Tibial nerve (tissue), 4 donors: Measurements from ENCODE around the gene RFXAP. TPM values are rescaled to one million over a fixed set of nuclear protein-coding genes. Genes with fewer than 3 reads are reported as not detected.

Source experiments
- DNase-seq, 2 donors: peaks; one replicate each; pipeline ENCODE4 v3.0.0-alpha.2; 2019; ENCODE audit warnings: low spot score in 2 of 2
- H3K27ac ChIP-seq, 4 donors: fragments of 200-600 bp; sonication (generic) in 3 of 4; one replicate each; pipeline ENCODE4 v1.5.1; 2017 to 2019; ENCODE audit warnings: mild to moderate bottlenecking in 1 of 4
- H3K27me3 ChIP-seq, 2 donors: fragments of 200-600 bp; sonication (generic) in 1 of 2; one replicate each; pipeline versions ENCODE4 v1.5.1 to v1.6.0; 2017 to 2019
- H3K36me3 ChIP-seq, 3 donors: fragments of 200-600 bp; sonication (generic); one replicate each; pipeline ENCODE4 v1.5.1; 2018 to 2019
- H3K4me1 ChIP-seq, 4 donors: fragments of 200-600 bp; sonication (generic) in 3 of 4; one replicate each; pipeline ENCODE4 v1.5.1; 2017 to 2019
- H3K4me3 ChIP-seq, 4 donors: fragments of 200-600 bp; sonication (generic) in 3 of 4; one replicate each; pipeline ENCODE4 v1.5.1; 2017 to 2019; ENCODE audit warnings: mild to moderate bottlenecking in 1 of 4, moderate library complexity in 1 of 4
- H3K9me3 ChIP-seq, 4 donors: fragments of 200-600 bp; sonication (generic) in 3 of 4; one replicate each; pipeline ENCODE4 v1.5.1; 2017 to 2019
- EP300 ChIP-seq, 2 donors: sonication (generic); formaldehyde crosslinking; IDR thresholded peaks; one replicate each; pipeline ENCODE4 v1.6.1; 2017; ENCODE audit warnings: antibody characterized with exemption in 2 of 2, mild to moderate bottlenecking in 1 of 2
- POLR2A ChIP-seq, 2 donors: fragments of 450-650 bp; IDR thresholded peaks; one replicate each; pipeline ENCODE4 v1.6.1; 2017; ENCODE audit warnings: antibody characterized with exemption in 2 of 2, mild to moderate bottlenecking in 2 of 2, moderate library complexity in 2 of 2
- WGBS, 2 donors: methylation state at CpG; one replicate each; pipeline ENCODE4 v1.1.5; 2018; 5-methylcytosine and 5-hydroxymethylcytosine counted together
- total RNA-seq, 4 donors: library from RNA; depleted of rRNA; stranded (reverse); fragments of >200 nt; gene quantifications; one replicate each; pipeline ENCODE4 v1.1.0, GENCODE V29; 2016
- TF ChIP-seq, protein P1 (sequence below), 5 experiments: fragments of 200-600 bp in 3 of 5; fragments of 450-650 bp in 2 of 5; sonication (generic) in 3 of 5; IDR thresholded peaks; one replicate each; pipeline ENCODE4 v1.5.1; 2016 to 2019; ENCODE audit warnings: antibody characterized with exemption in 5 of 5, mild to moderate bottlenecking in 3 of 5, moderate library complexity in 2 of 5

RFXAP gene
- total RNA-seq, 4 donors from 2014 or later, result 4.8 to 12.9 (median 5.9) TPM

DNA sequence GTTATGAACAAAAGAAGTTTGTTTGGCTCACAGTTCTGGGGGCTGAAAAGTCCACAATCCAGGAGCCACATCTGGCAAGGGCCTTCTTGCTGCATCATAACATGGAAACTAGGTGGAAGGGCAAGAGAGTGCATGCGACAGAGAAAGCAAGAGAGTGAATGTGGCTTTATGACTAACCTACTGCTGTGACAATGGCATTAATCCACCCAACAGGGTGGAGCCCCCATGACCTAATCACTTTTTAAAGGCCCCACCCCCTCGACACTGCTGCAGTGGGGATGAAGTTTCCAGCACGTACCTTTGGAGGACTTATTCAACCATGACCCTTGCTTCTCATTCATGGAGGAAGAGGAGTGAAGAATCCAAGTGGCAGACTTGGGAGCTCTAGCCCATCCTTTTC lies 30.0 kb upstream of the RFXAP start:
- 59 to 64% methylated on average over 3 of the region's 3 CpGs for WGBS, 2 donors
- DNase-seq, result no peak
- no peaks in the 10 kb centered on the region for H3K4me1 ChIP-seq
- no peak overlapping the region for H3K27ac ChIP-seq
- no peaks in the 10 kb centered on the region for H3K9me3 ChIP-seq
- H3K36me3 ChIP-seq, result no peaks in the 10 kb centered on the region
- H3K4me3 ChIP-seq, result no peak overlapping the region
- no peaks in the 10 kb centered on the region for H3K27me3 ChIP-seq
- TF ChIP-seq POLR2A (IDR thresholded peaks at IDR 0.05) (no peak), EP300 (IDR thresholded peaks at IDR 0.05) (no peak)
- TF ChIP-seq, protein P1, sequence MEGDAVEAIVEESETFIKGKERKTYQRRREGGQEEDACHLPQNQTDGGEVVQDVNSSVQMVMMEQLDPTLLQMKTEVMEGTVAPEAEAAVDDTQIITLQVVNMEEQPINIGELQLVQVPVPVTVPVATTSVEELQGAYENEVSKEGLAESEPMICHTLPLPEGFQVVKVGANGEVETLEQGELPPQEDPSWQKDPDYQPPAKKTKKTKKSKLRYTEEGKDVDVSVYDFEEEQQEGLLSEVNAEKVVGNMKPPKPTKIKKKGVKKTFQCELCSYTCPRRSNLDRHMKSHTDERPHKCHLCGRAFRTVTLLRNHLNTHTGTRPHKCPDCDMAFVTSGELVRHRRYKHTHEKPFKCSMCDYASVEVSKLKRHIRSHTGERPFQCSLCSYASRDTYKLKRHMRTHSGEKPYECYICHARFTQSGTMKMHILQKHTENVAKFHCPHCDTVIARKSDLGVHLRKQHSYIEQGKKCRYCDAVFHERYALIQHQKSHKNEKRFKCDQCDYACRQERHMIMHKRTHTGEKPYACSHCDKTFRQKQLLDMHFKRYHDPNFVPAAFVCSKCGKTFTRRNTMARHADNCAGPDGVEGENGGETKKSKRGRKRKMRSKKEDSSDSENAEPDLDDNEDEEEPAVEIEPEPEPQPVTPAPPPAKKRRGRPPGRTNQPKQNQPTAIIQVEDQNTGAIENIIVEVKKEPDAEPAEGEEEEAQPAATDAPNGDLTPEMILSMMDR (IDR thresholded peaks at IDR 0.05), result no peak

DNA sequence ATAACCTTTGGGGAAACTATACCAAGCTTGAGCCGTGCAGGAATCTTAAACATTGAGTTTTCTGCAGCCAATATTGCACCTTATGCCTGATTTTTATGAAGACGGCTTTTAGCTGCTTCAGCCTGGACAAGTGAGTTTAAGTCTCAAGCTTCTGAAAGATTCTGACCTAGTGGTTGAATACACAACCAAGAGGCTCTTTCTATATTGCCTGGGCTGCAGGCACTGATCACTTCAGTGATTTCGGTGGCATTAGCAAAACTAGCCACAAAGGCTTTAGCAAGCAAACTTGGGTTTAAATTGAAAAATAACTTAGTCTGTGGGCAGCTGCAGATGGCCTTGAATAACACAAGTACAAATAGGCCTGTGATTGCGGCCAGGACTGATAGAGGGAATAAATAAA lies 29.3 kb upstream of the RFXAP start:
- TF ChIP-seq POLR2A (IDR thresholded peaks at IDR 0.05) (no peak), EP300 (IDR thresholded peaks at IDR 0.05) (no peak)
- TF ChIP-seq, protein P1 (IDR thresholded peaks at IDR 0.05), result no peak
- no peak for DNase-seq

DNA sequence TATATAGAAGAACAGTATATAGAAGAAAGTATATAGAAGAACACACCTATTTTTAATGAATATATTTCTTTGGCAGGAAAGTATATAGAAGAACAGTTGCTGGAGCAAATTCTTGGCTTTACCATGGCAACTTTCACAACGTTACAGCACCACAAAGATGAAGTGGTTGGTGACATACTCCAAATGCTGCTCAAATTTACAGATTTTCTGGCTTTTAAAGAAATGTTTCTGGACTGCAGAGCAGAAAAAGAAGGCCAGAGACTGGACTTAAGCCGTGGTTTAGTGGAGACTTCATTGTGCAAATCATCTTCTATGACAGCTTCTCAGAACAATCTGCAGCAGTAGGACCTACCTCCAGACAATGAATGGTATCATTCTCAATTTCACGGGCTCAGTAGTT lies 24.3 kb upstream of the RFXAP start:
- no peaks in the 10 kb centered on the region for H3K9me3 ChIP-seq
- no peak overlapping the region for H3K4me3 ChIP-seq
- no peak overlapping the region for H3K27ac ChIP-seq
- no peak for DNase-seq
- H3K27me3 ChIP-seq, result no peaks in the 10 kb centered on the region
- H3K36me3 ChIP-seq, result no peaks in the 10 kb centered on the region
- TF ChIP-seq EP300 (IDR thresholded peaks at IDR 0.05), result no peak
- TF ChIP-seq, protein P1 (IDR thresholded peaks at IDR 0.05), result no peak
- no peak for TF ChIP-seq POLR2A (IDR thresholded peaks at IDR 0.05)
- 72 to 80% methylated on average over 3 of the region's 3 CpGs for WGBS, 2 donors
- H3K4me1 ChIP-seq, result no peaks in the 10 kb centered on the region

More for the DNA sequence above, 29.3 kb upstream of the RFXAP start:
- H3K27me3 ChIP-seq, result no peaks in the 10 kb centered on the region
- no peaks in the 10 kb centered on the region for H3K4me1 ChIP-seq
- H3K27ac ChIP-seq, result no peak overlapping the region
- WGBS, 2 donors, result 80 to 90% methylated on average over 4 of the region's 4 CpGs
- no peaks in the 10 kb centered on the region for H3K9me3 ChIP-seq
- no peak overlapping the region for H3K4me3 ChIP-seq
- H3K36me3 ChIP-seq, result no peaks in the 10 kb centered on the region

DNA sequence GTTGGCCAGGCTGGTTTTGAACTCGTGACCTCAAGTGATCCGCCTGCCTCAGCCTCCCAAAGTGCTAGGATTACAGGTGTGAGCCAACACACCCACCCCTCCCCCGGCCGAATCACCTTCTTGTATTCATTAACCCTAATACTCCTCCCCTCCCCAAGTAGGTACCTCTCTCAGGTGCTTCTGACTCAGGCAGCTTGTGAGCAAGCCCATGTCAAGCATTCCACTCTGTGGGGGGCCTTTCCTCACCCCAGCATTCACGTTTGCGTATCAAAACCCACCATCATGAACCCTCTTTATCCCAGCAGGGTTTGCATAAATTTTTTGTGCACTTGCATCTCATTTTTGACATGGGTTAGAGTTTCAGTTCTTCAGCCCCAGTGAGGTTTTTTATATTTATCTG lies 23.6 kb upstream of the RFXAP start:
- no peaks in the 10 kb centered on the region for H3K27me3 ChIP-seq
- 75 to 78% methylated on average over 6 of the region's 6 CpGs for WGBS, 2 donors
- no peak overlapping the region for H3K27ac ChIP-seq
- H3K9me3 ChIP-seq, result no peaks in the 10 kb centered on the region
- no peaks in the 10 kb centered on the region for H3K4me1 ChIP-seq
- TF ChIP-seq, protein P1 (IDR thresholded peaks at IDR 0.05), result no peak
- TF ChIP-seq EP300 (IDR thresholded peaks at IDR 0.05) (no peak), POLR2A (IDR thresholded peaks at IDR 0.05) (no peak)
- DNase-seq, result no peak
- no peaks in the 10 kb centered on the region for H3K36me3 ChIP-seq
- no peak overlapping the region for H3K4me3 ChIP-seq

DNA sequence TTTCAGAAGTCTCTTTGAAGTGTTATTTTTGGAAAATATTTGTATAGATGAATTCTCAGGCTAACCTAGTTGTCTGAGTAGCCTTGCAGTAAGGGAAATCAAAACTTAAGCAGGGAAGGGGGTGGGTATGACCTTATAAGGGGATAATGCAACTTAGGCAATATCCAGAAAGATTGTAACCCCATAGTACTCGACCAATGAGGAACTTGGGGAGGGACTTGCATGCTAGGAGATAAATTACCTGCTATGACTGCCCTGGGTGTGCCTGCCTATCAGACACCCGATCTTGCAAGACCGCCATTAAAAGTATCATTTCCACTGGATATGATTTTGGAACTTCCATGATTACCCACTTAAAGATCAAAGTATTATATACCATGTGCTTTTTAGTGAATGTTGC lies 23.0 kb upstream of the RFXAP start:
- H3K27ac ChIP-seq, result no peak overlapping the region
- no peaks in the 10 kb centered on the region for H3K9me3 ChIP-seq
- TF ChIP-seq, protein P1 (IDR thresholded peaks at IDR 0.05), result no peak
- TF ChIP-seq EP300 (IDR thresholded peaks at IDR 0.05) (no peak), POLR2A (IDR thresholded peaks at IDR 0.05) (no peak)
- no peaks in the 10 kb centered on the region for H3K4me1 ChIP-seq
- 85 to 90% methylated on average over 3 of the region's 3 CpGs for WGBS, 2 donors
- no peak for DNase-seq
- H3K27me3 ChIP-seq, result no peaks in the 10 kb centered on the region
- no peak overlapping the region for H3K4me3 ChIP-seq
- no peaks in the 10 kb centered on the region for H3K36me3 ChIP-seq
